Gastrocnemius medialis (tissue), 4 donors: ENCODE results near the gene NTNG1.

Experiments
- CTCF ChIP-seq, 5 experiments: fragments of 450-650 bp in 3 of 5; fragments of 200-600 bp in 2 of 5; sonication (generic) in 2 of 5; IDR thresholded peaks in 4 of 5; conservative IDR thresholded peaks in 1 of 5; 1 replicate in 4 of 5; 2 replicates in 1 of 5; pipeline ENCODE4 v1.5.1; 2016 to 2019; ENCODE audit warnings: antibody characterized with exemption in 5 of 5, mild to moderate bottlenecking in 3 of 5, moderate library complexity in 3 of 5
- POLR2A ChIP-seq, 2 donors: fragments of 450-650 bp; IDR thresholded peaks; one replicate each; pipeline ENCODE4 v1.6.1; 2017; ENCODE audit warnings: antibody characterized with exemption in 2 of 2, mild to moderate bottlenecking in 2 of 2, moderate library complexity in 2 of 2

GRCh38 chr1:107419003-107419402 lies 278.2 kb downstream of the NTNG1 start:
- TF ChIP-seq POLR2A (IDR thresholded peaks at IDR 0.05) (no peak), CTCF (IDR thresholded peaks at IDR 0.05 in 4 of 5, conservative IDR thresholded peaks at IDR 0.05 in 1 of 5) (no peak)
